ENCODE results near the gene ASB9.
"Not testable (repeated sequence)": the region's sequence is repeated elsewhere in the genome, so short reads cannot be mapped to it uniquely, and the experiment has no call there.

Gene ASB9

DNA sequence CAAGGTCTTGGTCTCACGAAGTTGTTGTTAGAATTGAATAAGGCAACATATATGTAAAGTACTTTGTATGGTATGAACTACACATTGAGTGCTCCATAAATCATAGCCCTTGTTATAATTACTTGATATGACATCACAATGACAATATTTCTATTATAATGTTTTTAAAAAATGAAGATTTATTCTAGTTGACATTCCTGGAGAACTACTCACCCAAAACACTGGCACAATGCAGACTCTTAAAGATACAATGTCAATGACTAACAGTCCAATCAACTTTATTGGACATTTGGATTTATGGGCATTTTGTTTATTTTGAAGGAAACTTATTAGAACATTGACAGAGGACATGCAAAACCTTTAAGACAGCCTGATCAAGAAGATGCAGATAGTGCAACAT is 55.3 kb downstream of the ASB9 start:
- peaks cover 0 to 3% of the 10 kb centered on the region in 2 donors for H3K27me3 ChIP-seq (ENCODE audit: control insufficient read depth in 1 of 2, insufficient read depth in 2 of 2, low read length in 2 of 2)
- H3K9me3 ChIP-seq (ENCODE audit: control insufficient read depth in 2 of 2, low read length in 2 of 2): no peaks in the 10 kb centered on the region
- no peak overlapping the region for H3K27ac ChIP-seq (ENCODE audit: low read length)
- H3K4me3 ChIP-seq (ENCODE audit: low read length in 2 of 2): no peak overlapping the region
- H3K4me1 ChIP-seq (ENCODE audit: control insufficient read depth, insufficient read depth, low read length): no peaks in the 10 kb centered on the region
- no peak overlapping the region for H3K9ac ChIP-seq (ENCODE audit: low read length in 2 of 2)
- H3K36me3 ChIP-seq (ENCODE audit: control insufficient read depth in 2 of 2, insufficient read depth in 2 of 2, low read length in 2 of 2): no peaks in the 10 kb centered on the region

DNA sequence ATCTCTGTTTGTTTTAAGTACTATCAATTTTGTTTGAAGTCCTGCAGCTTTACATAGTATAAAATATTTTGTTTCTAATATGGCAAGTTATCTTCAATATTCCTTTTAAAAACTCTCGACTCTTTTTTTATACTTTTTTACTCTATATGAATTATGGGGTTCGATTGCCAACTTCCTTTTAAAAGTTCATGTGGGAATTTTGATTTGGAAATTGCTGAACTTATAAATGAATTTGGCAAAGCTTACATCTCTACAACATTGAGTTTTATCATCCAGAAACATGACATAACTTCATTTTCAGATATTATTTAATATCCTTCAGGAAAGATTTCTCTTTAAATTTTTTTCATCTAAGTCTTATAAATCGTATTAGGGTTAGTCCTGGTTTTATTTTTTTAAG is 60.8 kb downstream of the ASB9 start:
- Histone ChIP-seq H3K4me3 (ENCODE audit: low read length in 2 of 2) (no peak overlapping the region), H3K27ac (ENCODE audit: low read length) (no peak overlapping the region), H3K27me3 (ENCODE audit: control insufficient read depth in 1 of 2, insufficient read depth in 2 of 2, low read length in 2 of 2) (no peaks in the 10 kb centered on the region), H3K9ac (ENCODE audit: low read length in 2 of 2) (no peak overlapping the region), H3K36me3 (ENCODE audit: control insufficient read depth in 2 of 2, insufficient read depth in 2 of 2, low read length in 2 of 2) (no peaks in the 10 kb centered on the region), H3K9me3 (ENCODE audit: control insufficient read depth in 2 of 2, low read length in 2 of 2) (no peaks in the 10 kb centered on the region), H3K4me1 (ENCODE audit: control insufficient read depth, insufficient read depth, low read length) (no peaks in the 10 kb centered on the region)

DNA sequence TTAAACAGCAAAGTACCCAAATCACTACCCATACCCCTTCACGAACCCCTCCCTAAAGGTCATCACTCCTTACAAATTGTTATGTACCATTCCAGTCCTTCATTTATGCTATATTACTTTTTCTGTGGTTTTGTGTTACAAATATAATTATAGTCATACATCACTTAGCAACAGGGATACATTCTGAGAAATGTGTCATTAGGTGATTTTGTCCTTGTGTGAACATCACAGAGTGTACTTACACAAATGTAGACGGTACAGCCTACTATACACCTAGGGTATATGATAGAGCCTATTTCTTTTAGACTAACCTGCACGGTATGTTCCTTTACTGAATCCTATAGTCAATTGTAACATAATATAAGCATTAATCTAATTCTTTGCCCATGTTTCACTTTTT is 61.9 kb downstream of the ASB9 start:
- Histone ChIP-seq H3K4me3 (ENCODE audit: low read length in 2 of 2) (no peak overlapping the region), H3K27me3 (ENCODE audit: control insufficient read depth in 1 of 2, insufficient read depth in 2 of 2, low read length in 2 of 2) (no peaks in the 10 kb centered on the region), H3K4me1 (ENCODE audit: control insufficient read depth, insufficient read depth, low read length) (no peaks in the 10 kb centered on the region), H3K9me3 (ENCODE audit: control insufficient read depth in 2 of 2, low read length in 2 of 2) (no peaks in the 10 kb centered on the region), H3K36me3 (ENCODE audit: control insufficient read depth in 2 of 2, insufficient read depth in 2 of 2, low read length in 2 of 2) (no peaks in the 10 kb centered on the region), H3K9ac (ENCODE audit: low read length in 2 of 2) (no peak overlapping the region), H3K27ac (ENCODE audit: low read length) (no peak overlapping the region)

DNA sequence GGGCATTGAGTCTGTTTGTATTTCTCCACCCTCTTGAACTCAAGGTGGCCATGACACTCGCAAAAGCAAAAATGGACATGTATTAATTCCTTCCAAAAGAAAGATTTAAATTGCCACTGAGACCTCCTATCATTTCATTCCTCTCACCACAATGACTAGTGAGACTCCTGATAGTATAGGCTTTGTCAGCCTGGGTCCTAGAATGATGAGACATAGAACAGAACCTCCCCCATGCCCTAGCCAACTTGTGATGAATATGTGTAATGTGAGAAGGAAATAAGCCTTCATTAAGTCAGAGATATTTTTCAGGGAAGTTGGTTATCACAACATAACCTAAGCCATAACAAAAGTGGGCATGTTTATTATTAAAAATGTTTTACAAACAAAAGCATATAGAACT is 62.5 kb downstream of the ASB9 start:
- Histone ChIP-seq H3K4me3 (ENCODE audit: low read length in 2 of 2) (no peak overlapping the region), H3K27ac (ENCODE audit: low read length) (no peak overlapping the region), H3K4me1 (ENCODE audit: control insufficient read depth, insufficient read depth, low read length) (no peaks in the 10 kb centered on the region), H3K36me3 (ENCODE audit: control insufficient read depth in 2 of 2, insufficient read depth in 2 of 2, low read length in 2 of 2) (no peaks in the 10 kb centered on the region), H3K9me3 (ENCODE audit: control insufficient read depth in 2 of 2, low read length in 2 of 2) (no peaks in the 10 kb centered on the region), H3K9ac (ENCODE audit: low read length in 2 of 2) (no peak overlapping the region), H3K27me3 (ENCODE audit: control insufficient read depth in 1 of 2, insufficient read depth in 2 of 2, low read length in 2 of 2) (no peaks in the 10 kb centered on the region)

DNA sequence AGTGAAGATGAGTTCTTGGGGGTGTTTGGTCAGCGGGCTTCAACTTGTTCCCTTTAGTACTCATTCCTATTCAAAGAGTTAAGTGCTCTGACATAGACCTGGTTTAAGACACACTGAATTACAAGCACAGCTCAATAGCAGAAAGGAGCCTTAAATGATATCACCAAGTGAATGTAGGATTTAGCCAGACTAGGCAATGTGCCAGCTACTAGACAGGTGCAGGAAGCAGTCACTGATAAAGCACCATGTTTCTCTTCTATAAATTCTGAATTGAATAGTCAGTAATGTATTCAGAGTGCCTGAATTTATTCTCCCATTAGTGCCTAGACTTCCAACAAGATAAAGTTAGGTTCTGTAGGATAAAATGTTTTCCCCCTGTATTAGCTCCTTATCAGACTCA is 63.6 kb downstream of the ASB9 start:
- no peak overlapping the region for H3K9ac ChIP-seq (ENCODE audit: low read length in 2 of 2)
- no peaks in the 10 kb centered on the region for H3K4me1 ChIP-seq (ENCODE audit: control insufficient read depth, insufficient read depth, low read length)
- no peak overlapping the region for H3K4me3 ChIP-seq (ENCODE audit: low read length in 2 of 2)
- peaks cover 0 to 3% of the 10 kb centered on the region in 2 donors for H3K27me3 ChIP-seq (ENCODE audit: control insufficient read depth in 1 of 2, insufficient read depth in 2 of 2, low read length in 2 of 2)
- no peaks in the 10 kb centered on the region for H3K36me3 ChIP-seq (ENCODE audit: control insufficient read depth in 2 of 2, insufficient read depth in 2 of 2, low read length in 2 of 2)
- peaks cover 0 to 2% of the 10 kb centered on the region in 2 donors for H3K9me3 ChIP-seq (ENCODE audit: control insufficient read depth in 2 of 2, low read length in 2 of 2)
- H3K27ac ChIP-seq (ENCODE audit: low read length): no peak overlapping the region

DNA sequence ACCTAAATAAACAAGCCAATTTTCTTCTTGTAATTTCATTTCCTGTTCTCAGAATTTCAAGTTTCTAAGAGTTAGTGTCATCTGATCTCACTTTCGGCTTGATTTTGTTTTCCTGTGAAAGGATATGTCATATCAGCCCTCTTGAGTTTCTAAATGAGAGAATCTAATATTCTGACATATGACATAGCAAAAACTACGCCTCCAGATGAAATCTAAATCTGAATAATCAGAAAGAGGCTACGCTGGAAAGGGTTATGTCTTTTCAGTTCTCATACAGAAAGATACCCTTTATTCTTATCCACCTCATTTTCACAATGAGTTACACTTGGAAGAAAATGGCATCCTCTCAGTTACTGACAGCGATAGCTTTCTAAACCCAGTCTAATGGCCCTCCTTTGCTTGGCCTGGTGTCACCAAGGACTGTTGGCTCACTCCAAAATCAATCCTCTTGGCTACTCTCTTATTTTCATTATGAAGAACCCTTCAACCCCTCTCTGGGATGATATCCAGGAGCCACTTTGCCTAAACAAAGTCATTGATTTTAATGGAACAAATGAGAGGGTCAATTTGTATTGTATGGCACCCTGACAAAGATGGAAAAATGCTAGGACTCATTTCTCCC is 65.6 kb downstream of the ASB9 start:
- H3K36me3 ChIP-seq (ENCODE audit: control insufficient read depth in 2 of 2, insufficient read depth in 2 of 2, low read length in 2 of 2): no peaks in the 10 kb centered on the region
- H3K27ac ChIP-seq (ENCODE audit: low read length): no peak overlapping the region
- H3K9me3 ChIP-seq (ENCODE audit: control insufficient read depth in 2 of 2, low read length in 2 of 2): peaks cover 0 to 2% of the 10 kb centered on the region in 2 donors
- H3K27me3 ChIP-seq (ENCODE audit: control insufficient read depth in 1 of 2, insufficient read depth in 2 of 2, low read length in 2 of 2): peaks cover 0 to 7% of the 10 kb centered on the region in 2 donors
- no peak overlapping the region for H3K4me3 ChIP-seq (ENCODE audit: low read length in 2 of 2)
- H3K9ac ChIP-seq (ENCODE audit: low read length in 2 of 2): no peak overlapping the region
- H3K4me1 ChIP-seq (ENCODE audit: control insufficient read depth, insufficient read depth, low read length): no peaks in the 10 kb centered on the region

DNA sequence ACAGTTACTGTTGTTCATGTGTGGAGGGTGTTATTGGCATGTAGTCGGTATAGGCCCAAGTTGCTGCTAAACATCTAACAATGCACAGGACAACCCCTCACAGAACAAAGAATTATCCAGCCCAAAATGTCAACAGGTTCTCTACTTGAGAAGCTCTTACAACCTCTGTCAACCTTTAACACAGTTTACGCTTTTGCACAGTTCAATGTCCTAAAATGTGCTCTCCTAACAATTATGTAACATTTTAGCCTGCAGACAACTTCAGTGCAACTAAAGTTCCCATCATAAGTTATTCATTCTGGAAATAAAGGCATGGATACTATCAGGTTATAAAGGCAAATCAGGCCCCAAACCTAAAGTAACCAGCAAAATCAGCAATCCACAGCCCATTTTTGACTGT is 66.2 kb downstream of the ASB9 start:
- H3K4me3 ChIP-seq (ENCODE audit: low read length in 2 of 2): no peak overlapping the region
- no peak overlapping the region for H3K27ac ChIP-seq (ENCODE audit: low read length)
- no peaks in the 10 kb centered on the region for H3K4me1 ChIP-seq (ENCODE audit: control insufficient read depth, insufficient read depth, low read length)
- H3K9ac ChIP-seq (ENCODE audit: low read length in 2 of 2): no peak overlapping the region
- peaks cover 0 to 7% of the 10 kb centered on the region in 2 donors for H3K27me3 ChIP-seq (ENCODE audit: control insufficient read depth in 1 of 2, insufficient read depth in 2 of 2, low read length in 2 of 2)
- peaks cover 0 to 2% of the 10 kb centered on the region in 2 donors for H3K9me3 ChIP-seq (ENCODE audit: control insufficient read depth in 2 of 2, low read length in 2 of 2)
- H3K36me3 ChIP-seq (ENCODE audit: control insufficient read depth in 2 of 2, insufficient read depth in 2 of 2, low read length in 2 of 2): no peaks in the 10 kb centered on the region

DNA sequence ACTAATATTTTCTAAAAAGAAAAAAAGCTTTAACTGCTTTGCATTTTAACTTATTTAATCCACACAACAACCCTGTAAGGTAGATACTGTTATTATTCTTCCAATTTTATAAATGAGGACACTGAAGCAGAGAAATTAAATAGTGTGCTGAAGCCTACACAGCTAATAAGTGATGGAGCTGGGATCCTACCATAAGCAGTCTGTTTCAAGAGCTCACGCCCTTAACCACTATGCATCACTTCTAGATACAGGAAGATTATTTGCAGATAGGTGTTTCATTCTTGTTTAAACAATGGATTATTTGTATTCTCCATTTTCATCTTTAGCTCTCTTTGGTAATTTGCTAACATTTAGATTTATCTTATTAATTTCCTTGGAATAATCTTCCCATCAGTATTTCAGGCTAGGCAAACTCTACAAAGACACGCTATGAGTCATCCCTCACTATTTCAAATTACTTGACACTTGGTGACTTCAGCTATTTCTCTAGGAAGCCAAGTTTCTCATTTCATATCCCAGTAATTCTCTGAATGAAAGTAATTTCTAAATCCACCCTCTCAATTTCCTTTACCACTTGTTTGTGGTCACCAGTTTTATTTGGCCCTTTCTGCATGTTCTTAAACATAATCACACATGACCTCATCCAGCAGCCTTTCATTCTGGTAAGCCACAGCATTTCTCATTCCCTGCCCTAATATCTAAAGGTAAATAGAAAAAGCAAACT is 67.3 kb downstream of the ASB9 start:
- no peak overlapping the region for H3K9ac ChIP-seq (ENCODE audit: low read length in 2 of 2)
- H3K36me3 ChIP-seq (ENCODE audit: control insufficient read depth in 2 of 2, insufficient read depth in 2 of 2, low read length in 2 of 2): no peaks in the 10 kb centered on the region
- H3K4me3 ChIP-seq (ENCODE audit: low read length in 2 of 2): no peak overlapping the region
- peaks cover 0 to 7% of the 10 kb centered on the region in 2 donors for H3K27me3 ChIP-seq (ENCODE audit: control insufficient read depth in 1 of 2, insufficient read depth in 2 of 2, low read length in 2 of 2)
- no peaks in the 10 kb centered on the region for H3K4me1 ChIP-seq (ENCODE audit: control insufficient read depth, insufficient read depth, low read length)
- H3K27ac ChIP-seq (ENCODE audit: low read length): no peak overlapping the region
- H3K9me3 ChIP-seq (ENCODE audit: control insufficient read depth in 2 of 2, low read length in 2 of 2): peaks cover 0 to 2% of the 10 kb centered on the region in 2 donors

DNA sequence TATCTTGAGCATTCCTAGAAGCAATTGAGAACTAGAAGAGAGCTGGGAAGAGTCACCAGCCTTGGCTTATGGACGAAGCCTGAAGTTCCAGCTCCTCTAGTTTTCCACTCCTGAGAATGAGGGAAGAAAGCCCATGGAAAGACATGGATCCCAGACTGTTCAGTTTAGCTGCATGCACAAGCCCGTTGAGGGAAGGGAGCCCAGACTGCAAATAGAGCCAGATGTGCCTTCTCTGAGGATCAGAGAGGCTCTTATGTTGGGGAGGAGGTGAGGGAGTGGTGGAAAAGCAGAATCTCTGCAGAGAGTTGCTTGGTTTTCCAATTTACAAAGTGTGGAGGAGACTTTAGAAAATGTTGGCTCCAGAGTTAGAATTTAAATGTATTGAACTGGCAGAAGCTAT is 69.0 kb downstream of the ASB9 start:
- Histone ChIP-seq H3K27me3 (ENCODE audit: control insufficient read depth in 1 of 2, insufficient read depth in 2 of 2, low read length in 2 of 2) (peaks cover 0 to 7% of the 10 kb centered on the region in 2 donors), H3K9me3 (ENCODE audit: control insufficient read depth in 2 of 2, low read length in 2 of 2) (peaks cover 0 to 2% of the 10 kb centered on the region in 2 donors), H3K36me3 (ENCODE audit: control insufficient read depth in 2 of 2, insufficient read depth in 2 of 2, low read length in 2 of 2) (no peaks in the 10 kb centered on the region), H3K27ac (ENCODE audit: low read length) (no peak overlapping the region), H3K9ac (ENCODE audit: low read length in 2 of 2) (no peak overlapping the region), H3K4me3 (ENCODE audit: low read length in 2 of 2) (no peak overlapping the region), H3K4me1 (ENCODE audit: control insufficient read depth, insufficient read depth, low read length) (no peaks in the 10 kb centered on the region)

DNA sequence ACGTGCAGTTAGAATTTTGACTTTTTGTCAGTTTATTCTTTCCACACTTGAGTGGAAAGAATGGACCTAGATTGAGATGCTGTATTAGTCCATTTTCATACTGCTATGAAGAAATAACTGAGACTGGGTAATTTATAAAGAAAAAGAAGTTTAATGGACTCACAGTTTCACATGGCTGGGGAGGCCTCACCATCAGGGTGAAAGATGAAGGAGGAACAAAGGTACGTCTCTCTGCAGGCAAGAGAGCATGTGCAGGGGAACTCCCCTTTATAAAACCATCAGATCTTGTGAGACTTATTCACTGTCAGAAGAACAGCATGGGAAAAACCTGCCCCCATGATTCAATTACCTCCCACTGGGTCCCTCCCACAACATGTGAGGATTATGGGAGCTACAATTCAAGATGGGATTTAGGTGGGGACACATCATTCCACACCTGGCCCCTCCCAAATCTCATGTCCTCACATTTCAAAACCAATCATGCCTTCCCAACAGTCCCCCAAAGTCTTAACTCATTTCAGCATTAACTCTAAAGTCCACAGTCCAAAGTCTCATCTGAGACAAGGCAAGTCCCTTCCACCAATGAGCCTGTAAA is 71.2 kb downstream of the ASB9 start:
- not testable (repeated sequence) for H3K9me3 ChIP-seq (ENCODE audit: control insufficient read depth in 2 of 2, low read length in 2 of 2); H3K4me1 ChIP-seq (ENCODE audit: control insufficient read depth, insufficient read depth, low read length); H3K4me3 ChIP-seq (ENCODE audit: low read length in 2 of 2); H3K27me3 ChIP-seq (ENCODE audit: control insufficient read depth in 1 of 2, insufficient read depth in 2 of 2, low read length in 2 of 2); H3K27ac ChIP-seq (ENCODE audit: low read length); H3K9ac ChIP-seq (ENCODE audit: low read length in 2 of 2); H3K36me3 ChIP-seq (ENCODE audit: control insufficient read depth in 2 of 2, insufficient read depth in 2 of 2, low read length in 2 of 2)

DNA sequence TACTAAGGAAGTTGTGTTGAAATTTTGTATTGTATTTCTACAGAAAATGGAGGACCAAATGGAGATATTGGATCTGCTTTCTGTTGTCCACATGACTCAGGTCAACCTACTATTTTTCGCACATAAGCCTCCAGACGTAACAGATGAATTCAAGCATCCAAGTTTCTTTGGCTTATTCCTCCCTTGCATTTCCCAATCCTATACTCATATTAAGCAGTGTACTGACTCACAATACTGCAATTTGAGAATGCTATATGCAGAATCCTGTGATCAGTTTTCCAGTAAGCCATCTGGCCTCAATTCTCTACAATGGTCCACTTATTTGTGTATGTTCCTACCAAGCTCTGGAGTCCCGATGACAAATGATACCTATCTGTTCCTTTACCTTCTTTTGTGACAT is 75.7 kb downstream of the ASB9 start:
- Histone ChIP-seq H3K36me3 (ENCODE audit: control insufficient read depth in 2 of 2, insufficient read depth in 2 of 2, low read length in 2 of 2) (no peaks in the 10 kb centered on the region), H3K27ac (ENCODE audit: low read length) (no peak overlapping the region), H3K9ac (ENCODE audit: low read length in 2 of 2) (no peak overlapping the region)

More for the DNA sequence above, 75.7 kb downstream of the ASB9 start:
- H3K9me3 ChIP-seq (ENCODE audit: control insufficient read depth in 2 of 2, low read length in 2 of 2): no peaks in the 10 kb centered on the region
- no peak overlapping the region for H3K4me3 ChIP-seq (ENCODE audit: low read length in 2 of 2)
- no peaks in the 10 kb centered on the region for H3K27me3 ChIP-seq (ENCODE audit: control insufficient read depth in 1 of 2, insufficient read depth in 2 of 2, low read length in 2 of 2)
- no peaks in the 10 kb centered on the region for H3K4me1 ChIP-seq (ENCODE audit: control insufficient read depth, insufficient read depth, low read length)
